GM21390 (cell line): Measurements from ENCODE around the gene RAB7A.

Experiments
- ATAC-seq: cut with Tn5 transposase; IDR thresholded peaks from one replicate; pipeline ENCODE4 v1.9.1; 2021; ENCODE audit not compliant: unreplicated experiment

RAB7A gene

DNA sequence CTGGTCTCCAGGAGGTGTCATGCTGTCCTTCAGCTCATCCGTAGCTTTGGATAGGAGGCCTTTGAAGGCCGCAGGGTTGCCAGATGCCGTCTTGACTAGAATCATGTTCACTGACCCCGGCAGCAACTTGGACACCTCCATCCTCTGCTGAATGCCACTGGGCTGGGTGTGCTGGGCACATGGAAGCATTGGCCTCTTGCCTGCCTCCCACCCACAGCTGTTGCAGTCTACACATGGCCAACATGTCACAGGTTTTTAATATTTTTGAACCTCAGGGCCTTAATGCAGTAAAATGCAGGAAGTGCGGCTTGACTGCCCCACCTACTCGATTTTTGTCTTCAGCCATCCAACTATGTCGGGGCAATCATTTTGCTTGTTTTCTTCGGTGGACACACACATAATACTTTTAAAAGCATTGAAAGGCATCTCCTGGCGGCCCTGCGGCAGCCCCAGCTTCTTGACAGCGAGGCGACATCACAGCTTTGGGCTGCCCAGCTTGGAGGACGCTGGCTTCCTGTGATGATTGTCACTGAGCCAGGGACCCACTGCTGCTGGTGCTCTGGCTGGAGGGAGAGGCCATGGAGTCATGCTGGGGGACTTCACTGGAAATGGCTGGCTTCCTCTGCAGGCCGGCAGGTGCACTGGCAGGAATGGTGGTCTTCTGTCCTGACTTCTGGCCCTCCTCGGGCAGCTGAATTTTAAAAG lies 121.8 kb downstream of the RAB7A start:
- ATAC-seq = no peak

DNA sequence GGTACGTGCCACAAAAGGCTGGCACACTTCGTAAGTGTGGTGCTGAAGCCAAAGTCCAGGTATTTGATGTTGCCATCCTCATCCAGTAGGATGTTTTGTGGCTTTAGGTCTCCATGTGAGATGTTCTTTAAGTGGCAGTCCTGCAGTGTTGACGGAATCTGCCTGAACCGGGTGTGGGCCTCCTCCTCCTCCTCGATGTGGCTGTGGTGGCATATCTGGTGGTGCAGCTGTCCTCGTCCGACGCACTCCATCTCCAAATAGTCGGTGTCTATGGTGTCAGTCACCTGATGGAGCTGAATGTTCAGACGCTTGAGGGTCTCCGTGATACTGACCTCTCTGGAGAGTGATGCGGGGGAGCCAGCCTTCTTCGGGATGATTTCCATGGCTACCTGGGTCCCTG lies 123.0 kb downstream of the RAB7A start:
- no peak for ATAC-seq

DNA sequence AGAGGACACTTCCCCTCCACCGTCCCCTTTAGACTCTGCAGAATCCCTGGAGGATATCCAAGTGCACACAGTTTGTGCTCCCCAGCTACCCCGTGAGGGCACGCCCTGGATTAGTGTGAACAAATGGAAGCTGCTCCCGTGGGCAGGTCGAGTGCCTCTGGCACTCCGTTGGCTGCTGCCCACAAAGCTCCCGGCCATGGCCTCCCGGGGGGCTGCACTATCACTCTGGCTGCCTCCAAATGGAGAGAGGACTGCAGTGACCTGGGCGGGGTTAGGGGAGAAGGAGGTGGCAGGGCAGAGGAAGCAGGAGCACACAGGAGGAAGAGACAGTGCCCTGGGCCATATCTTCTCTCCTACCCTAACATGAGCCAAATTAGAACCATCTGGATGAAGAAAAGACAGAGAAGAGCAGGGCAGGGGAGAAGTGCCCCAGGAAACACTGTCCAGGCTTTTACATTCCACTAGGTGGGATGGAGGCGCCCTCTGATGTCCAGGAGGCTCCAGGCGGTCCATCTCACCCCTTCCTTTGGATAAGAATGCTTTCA lies 124.0 kb downstream of the RAB7A start:
- ATAC-seq = no peak

DNA sequence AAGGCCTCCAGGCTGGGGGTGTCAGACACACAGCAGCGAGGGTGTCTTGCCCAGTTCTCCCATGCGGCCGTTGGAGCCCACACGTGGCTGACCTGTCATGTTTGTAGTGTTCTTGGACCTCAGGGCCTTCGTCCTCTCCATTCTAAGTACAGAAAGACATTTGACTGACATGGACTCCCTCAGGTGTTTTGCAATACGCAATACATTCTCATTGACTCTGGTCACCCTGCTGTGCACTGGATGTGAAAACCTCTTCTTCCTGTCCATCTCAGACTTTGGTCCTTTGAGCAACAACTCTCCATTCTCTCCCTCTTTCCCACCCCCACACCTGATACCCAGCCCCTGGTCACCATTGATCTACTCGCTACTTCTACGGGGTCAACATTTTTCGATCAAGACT lies 124.6 kb downstream of the RAB7A start:
- ATAC-seq = no peak

DNA sequence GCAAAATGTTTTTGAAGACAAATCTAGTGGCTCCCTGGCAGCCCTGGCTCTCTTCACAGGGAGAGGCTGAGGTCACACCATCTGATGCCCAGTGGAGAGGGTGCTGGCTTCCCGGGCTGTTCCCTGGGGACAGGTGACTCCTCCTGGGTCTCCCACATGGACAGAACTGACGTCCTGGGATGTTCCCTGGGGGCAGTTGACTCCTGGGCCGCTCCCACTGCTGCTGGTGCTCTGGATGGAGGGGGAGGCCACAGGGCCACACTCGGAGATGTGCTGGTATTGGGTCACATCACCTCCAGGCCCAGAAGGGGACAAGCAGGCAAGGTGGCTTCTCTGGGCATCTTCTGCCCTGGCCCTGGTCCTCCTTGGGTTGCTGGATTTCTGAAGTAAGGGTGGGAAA lies 125.6 kb downstream of the RAB7A start:
- no peak for ATAC-seq

DNA sequence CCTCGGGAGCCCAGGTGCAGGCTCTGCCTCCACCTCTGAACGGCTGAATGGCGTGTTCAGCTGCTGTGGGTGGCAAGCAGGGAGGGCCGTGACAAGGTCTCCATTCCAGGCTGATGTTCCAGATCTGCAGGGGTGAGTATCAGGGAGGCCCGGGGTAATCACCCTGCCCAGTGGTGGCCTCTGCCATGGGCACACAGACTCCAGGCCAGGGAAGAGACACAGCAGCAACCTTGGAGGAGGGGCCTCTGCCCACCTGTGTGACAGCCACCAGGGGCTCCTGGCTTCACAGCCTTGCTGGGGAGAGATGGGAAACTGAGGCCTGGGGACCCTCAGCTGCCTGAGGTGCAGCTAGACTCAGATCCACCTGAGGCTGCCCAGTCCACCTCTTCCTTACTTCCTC lies 127.8 kb downstream of the RAB7A start:
- ATAC-seq = no peak

DNA sequence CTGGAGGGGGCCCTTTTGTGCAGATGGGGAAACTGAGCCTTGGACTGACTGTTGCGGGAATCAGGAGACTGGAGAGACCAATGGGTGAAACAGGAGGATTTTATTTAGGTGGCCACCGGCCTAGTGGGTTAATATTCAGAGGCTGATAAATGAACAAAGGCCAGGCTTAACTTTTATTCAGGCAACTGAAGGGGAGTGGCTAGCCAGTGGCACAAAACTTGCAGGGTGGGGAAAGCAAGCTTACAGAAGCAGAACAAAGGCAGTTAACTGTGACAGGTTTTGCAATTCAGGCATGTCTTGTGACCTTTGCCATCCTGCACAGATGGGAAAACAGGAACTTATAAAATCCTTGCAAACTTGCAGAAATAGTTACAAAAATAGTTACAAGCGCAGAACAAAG lies 128.5 kb downstream of the RAB7A start:
- no peak for ATAC-seq

DNA sequence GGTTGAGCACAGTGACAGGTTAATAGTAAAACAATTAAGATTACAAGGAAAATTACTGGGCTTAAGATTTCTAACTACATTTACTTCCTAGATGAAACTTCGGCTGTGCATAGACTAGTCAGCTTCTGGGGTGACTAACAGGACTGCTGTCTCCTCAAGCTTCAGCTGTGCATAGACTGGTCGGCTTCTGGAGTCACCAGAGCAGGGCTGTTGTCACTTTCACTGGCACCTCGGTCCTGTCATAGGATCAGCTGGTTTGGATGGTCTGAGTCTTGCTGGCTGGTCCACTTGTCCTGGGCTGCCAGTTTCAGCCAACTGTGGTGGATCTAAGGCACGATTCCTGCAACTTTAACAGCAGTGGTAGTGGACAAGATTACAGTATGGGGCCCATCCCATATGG lies 129.6 kb downstream of the RAB7A start:
- no peak for ATAC-seq

DNA sequence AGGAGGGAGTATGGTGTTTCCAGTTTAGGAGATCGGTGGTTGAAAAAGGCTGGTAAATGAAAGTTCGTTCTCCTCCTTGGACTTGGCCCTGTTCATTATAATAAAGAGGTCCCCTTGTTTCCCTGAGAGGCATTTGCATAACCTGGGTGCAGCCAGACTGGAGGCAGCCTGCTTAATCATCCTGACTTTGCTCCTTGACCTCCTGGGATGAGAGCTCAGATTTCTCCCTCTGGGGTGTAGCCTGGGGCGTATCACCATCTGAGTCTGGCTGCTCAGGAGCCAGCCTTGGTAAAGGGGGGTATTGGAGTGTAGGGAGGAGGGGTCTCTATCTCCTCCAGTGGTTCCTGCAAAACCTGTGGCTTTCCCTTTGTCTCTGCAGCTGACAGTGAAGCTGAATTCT lies 132.2 kb downstream of the RAB7A start:
- no peak for ATAC-seq

DNA sequence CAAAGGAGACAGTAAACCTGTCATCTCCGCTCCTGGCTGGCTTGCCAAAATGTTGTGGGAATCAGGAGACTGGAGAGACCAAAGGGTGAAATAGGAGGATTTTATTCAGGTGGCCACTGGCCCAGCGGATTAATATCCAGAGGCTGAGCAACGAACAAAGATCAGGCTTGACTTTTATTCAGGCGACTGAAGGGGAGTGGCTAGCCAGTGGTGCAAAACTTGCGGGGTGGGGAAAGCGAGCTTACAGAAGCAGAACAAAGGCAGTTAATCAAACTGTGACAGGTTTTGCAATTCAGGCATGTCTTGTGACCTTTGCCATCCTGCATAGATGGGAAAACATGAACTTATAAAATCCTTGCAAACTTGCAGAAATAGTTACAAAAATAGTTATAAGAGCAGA lies 133.6 kb downstream of the RAB7A start:
- no peak for ATAC-seq

DNA sequence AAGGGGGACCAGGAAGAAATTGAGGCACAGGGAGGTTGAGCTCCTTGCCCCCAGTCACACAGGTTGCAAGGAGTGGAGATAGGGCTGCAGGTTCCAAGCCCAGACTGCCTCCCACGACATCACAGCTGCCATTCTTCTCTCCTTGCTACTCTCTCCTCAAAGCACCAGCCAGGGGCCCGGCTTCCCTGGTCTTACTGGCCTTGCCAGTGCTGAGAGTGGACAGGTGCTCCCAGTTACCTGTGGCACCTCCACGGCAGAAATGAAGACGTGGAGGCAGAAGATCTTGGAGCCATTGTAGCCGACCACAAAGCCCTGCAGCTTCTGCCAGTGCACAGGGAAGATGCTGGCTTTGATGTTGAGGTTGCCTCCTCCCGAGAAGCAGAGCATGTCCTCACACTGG lies 135.5 kb downstream of the RAB7A start:
- no peak for ATAC-seq

DNA sequence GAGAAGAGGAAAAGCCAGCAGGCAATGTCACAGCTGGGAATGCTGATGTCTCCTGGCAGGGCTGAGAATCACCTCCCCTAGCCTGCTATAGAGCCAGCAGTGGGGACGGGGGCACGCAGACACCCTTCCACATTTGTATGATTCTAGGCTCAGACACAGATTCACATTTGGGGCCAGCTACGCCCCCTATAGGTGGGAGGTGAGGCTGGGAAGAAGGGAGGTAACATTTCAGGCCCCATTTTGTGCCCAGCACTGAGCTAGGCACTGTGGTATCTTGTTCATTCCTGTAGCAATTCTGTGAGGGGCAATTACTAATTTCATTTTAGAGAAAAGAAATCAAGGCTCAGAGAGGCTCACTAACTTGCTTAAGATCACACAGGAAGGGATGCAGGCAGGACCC lies 137.6 kb downstream of the RAB7A start:
- ATAC-seq = no peak
